ENCODE results near the gene FMNL3. TPM values are rescaled to one million over a fixed set of nuclear protein-coding genes. Genes with fewer than 3 reads are reported as not detected.

The FMNL3 gene
- total RNA-seq, 1 donor from 2014 or later, result 84.3 TPM

DNA sequence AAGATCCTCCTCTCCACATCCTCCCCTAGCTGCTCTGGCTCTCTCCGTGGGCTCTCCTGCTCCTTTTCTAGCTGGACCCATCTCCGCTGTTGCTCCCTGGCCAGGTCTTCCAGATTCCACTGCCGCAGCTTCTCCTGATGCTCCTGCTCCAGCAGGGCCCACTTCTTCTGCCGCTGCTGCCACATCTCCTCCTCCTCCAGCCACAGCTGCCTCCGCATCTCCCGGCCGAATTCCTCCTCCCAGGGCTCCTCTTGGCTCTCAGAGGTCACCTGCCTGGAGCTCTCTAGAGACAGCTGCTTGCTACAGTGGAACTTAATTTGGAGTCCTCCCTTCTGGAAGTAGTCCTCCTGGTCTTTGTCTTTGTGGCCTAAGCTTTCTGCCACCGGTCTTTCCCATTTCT lies 107.2 kb downstream of the FMNL3 start:
- Mint-ChIP-seq H3K27me3 (no peaks in the 10 kb centered on the region), H3K9me3 (peaks cover 4% of the 10 kb centered on the region), H3K27ac (no peak overlapping the region), H3K36me3 (ENCODE audit: low read depth) (no peaks in the 10 kb centered on the region), H3K4me1 (peaks cover 3% of the 10 kb centered on the region), H3K4me3 (no peak overlapping the region)
- ATAC-seq (ENCODE audit: low read depth) (no peak), DNase-seq (no peak)
- TF ChIP-seq, protein P1, sequence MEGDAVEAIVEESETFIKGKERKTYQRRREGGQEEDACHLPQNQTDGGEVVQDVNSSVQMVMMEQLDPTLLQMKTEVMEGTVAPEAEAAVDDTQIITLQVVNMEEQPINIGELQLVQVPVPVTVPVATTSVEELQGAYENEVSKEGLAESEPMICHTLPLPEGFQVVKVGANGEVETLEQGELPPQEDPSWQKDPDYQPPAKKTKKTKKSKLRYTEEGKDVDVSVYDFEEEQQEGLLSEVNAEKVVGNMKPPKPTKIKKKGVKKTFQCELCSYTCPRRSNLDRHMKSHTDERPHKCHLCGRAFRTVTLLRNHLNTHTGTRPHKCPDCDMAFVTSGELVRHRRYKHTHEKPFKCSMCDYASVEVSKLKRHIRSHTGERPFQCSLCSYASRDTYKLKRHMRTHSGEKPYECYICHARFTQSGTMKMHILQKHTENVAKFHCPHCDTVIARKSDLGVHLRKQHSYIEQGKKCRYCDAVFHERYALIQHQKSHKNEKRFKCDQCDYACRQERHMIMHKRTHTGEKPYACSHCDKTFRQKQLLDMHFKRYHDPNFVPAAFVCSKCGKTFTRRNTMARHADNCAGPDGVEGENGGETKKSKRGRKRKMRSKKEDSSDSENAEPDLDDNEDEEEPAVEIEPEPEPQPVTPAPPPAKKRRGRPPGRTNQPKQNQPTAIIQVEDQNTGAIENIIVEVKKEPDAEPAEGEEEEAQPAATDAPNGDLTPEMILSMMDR (IDR thresholded peaks at IDR 0.05), result no peak
- ChIA-PET POLR2A (interaction anchor here (2.2 kb wide), 1 partner anchor 23 kb away, joined by 6 read pairs; the partner anchor contains the start of gene PRPF40B), CTCF (interaction anchor here (1.3 kb wide), 1 partner anchor 367 kb away, joined by 3 read pairs; no protein-coding TSS in a partner anchor)
- intact Hi-C loops (cut with micrococcal nuclease), result no loop called here

DNA sequence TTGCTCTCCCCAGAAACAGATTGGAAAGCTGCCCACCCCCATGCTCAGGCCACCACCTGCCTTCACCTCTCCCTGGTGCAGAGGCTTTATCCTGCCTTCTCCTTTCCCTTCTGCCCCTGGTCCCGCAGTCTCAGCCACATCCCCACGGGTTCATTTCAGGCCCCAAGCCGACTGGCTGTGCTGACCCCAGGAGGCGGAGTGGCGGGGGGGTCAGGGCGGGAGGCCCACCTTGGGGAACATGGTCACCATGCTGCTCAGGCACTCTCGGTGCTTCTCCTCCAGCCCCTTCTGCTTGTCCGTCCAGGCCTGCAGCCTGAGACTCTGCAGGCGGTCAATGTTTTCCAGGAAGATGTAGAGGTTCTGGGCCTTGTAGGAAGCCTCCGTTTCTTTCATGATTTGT lies 108.7 kb downstream of the FMNL3 start:
- intact Hi-C loops (cut with micrococcal nuclease), result no loop called here
- DNase-seq (no peak), ATAC-seq (ENCODE audit: low read depth) (no peak)
- no peak overlapping the region for H3K27ac Mint-ChIP-seq
- TF ChIP-seq, protein P1 (IDR thresholded peaks at IDR 0.05), result no peak
- H3K27me3 Mint-ChIP-seq, result no peaks in the 10 kb centered on the region
- no peaks in the 10 kb centered on the region for H3K36me3 Mint-ChIP-seq (ENCODE audit: low read depth)
- CTCF ChIA-PET, result no interaction called here
- POLR2A ChIA-PET, result no interaction called here
- peaks cover 4% of the 10 kb centered on the region for H3K9me3 Mint-ChIP-seq
- H3K4me1 Mint-ChIP-seq, result peaks cover 3% of the 10 kb centered on the region
- no peak overlapping the region for H3K4me3 Mint-ChIP-seq

DNA sequence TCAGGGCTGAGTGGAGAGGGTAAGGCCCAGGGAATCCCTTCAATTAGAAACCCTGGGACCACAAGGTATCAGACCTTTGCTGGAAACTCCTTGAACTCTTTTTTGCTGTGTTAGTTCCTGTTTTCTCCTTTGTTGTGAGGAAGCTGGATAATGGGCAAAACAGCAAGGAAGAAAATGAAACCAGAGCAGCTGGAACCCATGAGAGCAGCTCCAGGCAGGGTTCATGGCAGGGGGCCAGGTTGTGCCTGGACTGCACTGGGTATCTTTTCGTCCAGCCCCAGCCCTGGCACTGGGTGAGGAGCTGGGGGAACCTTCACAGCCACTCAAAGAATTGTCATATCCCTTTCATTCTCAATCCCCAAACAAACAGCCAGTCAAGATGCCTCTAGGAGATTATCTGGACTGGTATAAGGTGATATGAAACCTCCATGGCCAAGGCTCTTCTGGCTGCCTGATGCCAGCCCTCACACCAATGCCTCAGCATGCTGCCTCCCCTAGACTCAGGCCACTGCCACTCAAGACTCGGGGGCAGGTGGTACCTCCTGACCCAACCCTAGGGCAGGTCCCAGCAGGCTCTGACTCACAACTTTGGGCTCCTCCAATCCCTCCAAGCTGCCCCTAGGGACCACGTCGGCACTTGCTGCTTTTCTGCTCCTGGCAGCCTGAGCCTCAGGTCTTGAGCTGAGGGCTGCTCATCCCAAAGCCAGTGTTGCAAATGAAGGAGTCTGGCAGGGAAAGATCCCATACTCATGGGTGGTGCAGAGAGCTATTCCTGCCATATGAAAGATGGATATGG lies 118.3 kb downstream of the FMNL3 start:
- Mint-ChIP-seq H3K27ac (no peak overlapping the region), H3K4me3 (no peak overlapping the region), H3K27me3 (no peaks in the 10 kb centered on the region), H3K36me3 (ENCODE audit: low read depth) (peaks cover 27% of the 10 kb centered on the region), H3K4me1 (no peaks in the 10 kb centered on the region), H3K9me3 (peaks cover 4% of the 10 kb centered on the region)
- DNase-seq (no peak), ATAC-seq (ENCODE audit: low read depth) (no peak)
- intact Hi-C loops (cut with micrococcal nuclease), result no loop called here
- TF ChIP-seq, protein P1 (IDR thresholded peaks at IDR 0.05), result no peak
- CTCF ChIA-PET, result interaction anchor here (0.6 to 2.1 kb wide), 2 partner anchors 9 to 19 kb away, joined by 3 to 6 read pairs; no protein-coding TSS in a partner anchor
- POLR2A ChIA-PET, result no interaction called here

DNA sequence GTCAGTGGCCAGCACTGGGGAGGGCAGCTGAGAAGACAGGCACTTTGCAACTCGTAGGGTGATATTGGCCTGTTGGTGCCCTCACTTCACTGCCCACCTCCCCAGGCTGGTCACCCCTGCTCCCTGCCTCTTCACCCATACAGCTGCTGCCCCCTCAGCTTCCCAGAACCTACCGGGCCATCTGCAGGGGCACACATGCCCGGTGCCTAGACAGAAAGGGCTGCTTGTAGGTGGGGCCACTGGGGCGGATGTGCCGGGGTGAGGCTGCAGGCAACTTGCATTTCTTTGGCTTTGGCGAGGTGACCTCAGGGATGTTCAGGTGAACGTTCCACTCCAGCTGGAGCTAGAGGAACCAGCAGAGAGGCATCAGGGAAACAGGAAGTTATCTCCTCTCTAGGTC lies 118.9 kb downstream of the FMNL3 start:
- ATAC-seq (ENCODE audit: low read depth), result no peak
- CTCF ChIA-PET, result interaction anchor here (0.6 to 2.1 kb wide), 2 partner anchors 8 to 20 kb away, joined by 3 to 6 read pairs; no protein-coding TSS in a partner anchor
- H3K36me3 Mint-ChIP-seq (ENCODE audit: low read depth), result peaks cover 33% of the 10 kb centered on the region

More for the DNA sequence above, 118.9 kb downstream of the FMNL3 start:
- intact Hi-C loops (cut with micrococcal nuclease), result no loop called here
- Mint-ChIP-seq H3K4me3 (no peak overlapping the region), H3K27ac (no peak overlapping the region), H3K4me1 (no peaks in the 10 kb centered on the region), H3K9me3 (peaks cover 4% of the 10 kb centered on the region), H3K27me3 (no peaks in the 10 kb centered on the region)
- no peak for DNase-seq
- TF ChIP-seq, protein P1 (IDR thresholded peaks at IDR 0.05), result no peak
- POLR2A ChIA-PET, result no interaction called here

Data from activated B cell treated with CpG ODN at 0.5 μM for 24 hours (primary cell).